ENCODE data around the gene ZNF426.
"Not testable (repeated sequence)": the region's sequence is repeated elsewhere in the genome, so short reads cannot be mapped to it uniquely, and the experiment has no call there.

Gene ZNF426

GRCh38 chr19:9538183-9539058 lies at the start of gene ZNF426:
TSS of gene ZNF426 (minus strand) at chr19:9538645. CDS start at chr19:9536232, 2,413 bp downstream.
- Histone ChIP-seq H3K9me3 (ENCODE audit: insufficient read depth, low read depth, low read length) (no peaks in the 10 kb centered on the region), H3F3A (ENCODE audit: low read depth) (no peaks in the 10 kb centered on the region), H3K27me3 (ENCODE audit: insufficient read depth, low read length, poor library complexity, severe bottlenecking) (no peaks in the 10 kb centered on the region), H3K9ac (ENCODE audit: low read depth, low read length, poor library complexity, severe bottlenecking) (peak within 1 kb of the TSS; percentile 91), H4K20me1 (ENCODE audit: insufficient read depth, low read length, poor library complexity, severe bottlenecking) (no peaks in the 10 kb centered on the region), H3K4me2 (ENCODE audit: low read depth, low read length, poor library complexity, severe bottlenecking) (peak within 1 kb of the TSS; percentile 59), H3K4me3 (ENCODE audit: low read length, poor library complexity, severe bottlenecking) (peak within 1 kb of the TSS; percentile 87), H3K36me3 (ENCODE audit: insufficient read depth, low read length) (peaks cover 4% of the 10 kb centered on the region; the same call in 1 of the 2 replicates), H3K4me1 (ENCODE audit: insufficient read depth, low read length, poor library complexity, severe bottlenecking) (peaks cover 4% of the 10 kb centered on the region), H2AFZ (ENCODE audit: low read length) (peak within 1 kb of the TSS; percentile 94), H3K9me2 (replicated peaks; ENCODE audit: low read depth, low read length) (no peaks in the 10 kb centered on the region), H3K79me2 (ENCODE audit: insufficient read depth, low read length) (peaks cover 15% of the 10 kb centered on the region)
- no peak for TF ChIP-seq CTCF (conservative IDR thresholded peaks at IDR 0.05; ENCODE audit: low read length)

GRCh38 chr19:9586764-9587163 lies 48.3 kb upstream of the ZNF426 start:
- Histone ChIP-seq H3K4me2 (ENCODE audit: low read depth, low read length, poor library complexity, severe bottlenecking) (no peak overlapping the region), H3K79me2 (ENCODE audit: insufficient read depth, low read length) (peaks cover 29% of the 10 kb centered on the region), H3K9me2 (replicated peaks; ENCODE audit: low read depth, low read length) (no peaks in the 10 kb centered on the region), H3K9me3 (ENCODE audit: insufficient read depth, low read depth, low read length) (no peaks in the 10 kb centered on the region), H4K20me1 (ENCODE audit: insufficient read depth, low read length, poor library complexity, severe bottlenecking) (peaks cover 22% of the 10 kb centered on the region), H3K9ac (ENCODE audit: low read depth, low read length, poor library complexity, severe bottlenecking) (no peak overlapping the region), H2AFZ (ENCODE audit: low read length) (no peak overlapping the region), H3K4me1 (ENCODE audit: insufficient read depth, low read length, poor library complexity, severe bottlenecking) (peaks cover 9% of the 10 kb centered on the region), H3K27me3 (ENCODE audit: insufficient read depth, low read length, poor library complexity, severe bottlenecking) (no peaks in the 10 kb centered on the region), H3K36me3 (ENCODE audit: insufficient read depth, low read length) (no peaks in the 10 kb centered on the region), H3K4me3 (ENCODE audit: low read length, poor library complexity, severe bottlenecking) (no peak overlapping the region), H3F3A (ENCODE audit: low read depth) (no peaks in the 10 kb centered on the region)
- TF ChIP-seq EZH2phosphoT487 (IDR thresholded peaks at IDR 0.05; ENCODE audit: borderline replicate concordance) (no peak), CTCF (conservative IDR thresholded peaks at IDR 0.05; ENCODE audit: low read length) (peak; percentile 76)

DNA sequence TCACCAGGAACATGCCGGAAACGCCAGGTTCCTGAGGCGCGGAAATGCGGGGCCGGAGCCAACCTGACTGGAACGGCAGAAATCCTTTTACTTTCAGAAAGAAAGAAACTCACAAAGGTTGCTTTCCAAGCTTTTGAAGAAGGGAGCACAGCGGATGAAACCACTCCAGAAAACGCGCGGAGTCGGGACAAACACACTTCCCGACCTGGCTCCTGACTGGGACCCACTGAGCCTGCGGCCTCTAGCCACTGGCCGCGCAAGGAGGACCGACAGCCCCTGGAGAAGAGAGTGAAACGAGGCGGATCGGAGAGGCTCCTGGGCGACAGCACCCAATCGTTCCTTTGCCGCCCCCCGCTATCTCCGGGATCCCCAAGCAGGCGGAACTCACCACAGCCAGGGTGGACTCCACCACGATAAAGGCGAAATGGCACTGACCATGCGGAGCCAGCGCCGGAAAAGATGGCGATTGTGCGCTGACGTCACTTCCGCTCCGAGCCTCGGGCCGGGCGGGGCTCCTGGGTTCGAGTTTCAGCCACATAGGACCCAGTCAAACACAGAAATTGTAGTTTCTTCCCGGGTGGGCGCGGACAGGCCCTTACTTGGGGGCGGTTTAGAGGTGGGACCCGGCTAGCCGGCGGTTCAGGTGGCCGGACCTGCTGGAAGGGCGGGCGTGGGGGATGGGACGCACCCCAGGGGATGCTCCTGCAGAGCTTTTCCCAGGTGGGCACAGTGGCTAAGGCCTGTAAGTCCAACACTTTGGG lies 45.8 kb upstream of the ZNF426 start, which contains the start of gene ZNF121:
ZNF121 (minus strand) TSS at position 432 of the 761 bp plus-strand sequence. CDS start 16,407 bp downstream, outside the sequence.
- no peaks in the 10 kb centered on the region for H3K9me3 ChIP-seq (ENCODE audit: insufficient read depth, low read depth, low read length)
- H4K20me1 ChIP-seq (ENCODE audit: insufficient read depth, low read length, poor library complexity, severe bottlenecking), result peaks cover 47% of the 10 kb centered on the region
- peak within 1 kb of the TSS; percentile 95 for H3K9ac ChIP-seq (ENCODE audit: low read depth, low read length, poor library complexity, severe bottlenecking)
- H3K4me3 ChIP-seq (ENCODE audit: low read length, poor library complexity, severe bottlenecking), result peak within 1 kb of the TSS; percentile 98
- H2AFZ ChIP-seq (ENCODE audit: low read length), result peak within 1 kb of the TSS; percentile 90
- TF ChIP-seq CTCF (conservative IDR thresholded peaks at IDR 0.05; ENCODE audit: low read length) (no peak), EZH2phosphoT487 (IDR thresholded peaks at IDR 0.05; ENCODE audit: borderline replicate concordance) (no peak)
- no peaks in the 10 kb centered on the region for H3K27me3 ChIP-seq (ENCODE audit: insufficient read depth, low read length, poor library complexity, severe bottlenecking)
- H3F3A ChIP-seq (ENCODE audit: low read depth), result no peaks in the 10 kb centered on the region
- no peaks in the 10 kb centered on the region; the same call in 1 of the 2 replicates for H3K36me3 ChIP-seq (ENCODE audit: insufficient read depth, low read length)
- H3K9me2 ChIP-seq (replicated peaks; ENCODE audit: low read depth, low read length), result no peaks in the 10 kb centered on the region
- peak within 1 kb of the TSS; percentile 82 for H3K4me2 ChIP-seq (ENCODE audit: low read depth, low read length, poor library complexity, severe bottlenecking)
- peaks cover 54% of the 10 kb centered on the region for H3K79me2 ChIP-seq (ENCODE audit: insufficient read depth, low read length)
- peaks cover 27% of the 10 kb centered on the region for H3K4me1 ChIP-seq (ENCODE audit: insufficient read depth, low read length, poor library complexity, severe bottlenecking)

DNA sequence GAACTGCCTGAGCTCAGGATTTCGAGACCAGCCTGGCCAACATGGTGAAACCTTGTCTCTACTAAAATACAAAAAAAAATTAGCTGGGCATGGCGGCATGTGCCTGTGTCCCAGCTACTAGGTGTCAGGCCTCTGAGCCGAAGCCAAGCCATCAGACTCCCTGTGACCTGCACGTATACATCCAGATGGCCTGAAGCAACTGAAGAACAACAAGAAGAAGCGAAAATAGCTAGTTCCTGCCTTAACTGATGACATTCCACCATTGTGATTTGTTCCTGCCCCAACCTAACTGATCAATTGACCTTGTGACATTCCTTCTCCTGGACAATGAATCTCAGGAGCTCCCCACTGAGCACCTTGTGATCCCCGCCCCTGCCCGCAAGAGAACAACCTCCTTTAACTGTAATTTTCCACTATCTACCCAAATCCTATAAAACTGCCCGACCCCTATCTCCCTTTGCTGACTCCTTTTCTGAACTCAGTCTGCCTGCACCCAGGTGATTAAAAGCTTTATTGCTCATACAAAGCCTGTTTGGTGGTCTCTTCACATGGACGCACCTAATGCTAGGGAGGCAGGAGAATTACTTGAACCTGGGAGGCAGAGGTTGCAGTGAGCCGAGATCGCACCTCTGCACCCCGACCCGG lies 43.8 kb upstream of the ZNF426 start:
- not testable (repeated sequence) for H3F3A ChIP-seq (ENCODE audit: low read depth); H3K9me2 ChIP-seq (replicated peaks; ENCODE audit: low read depth, low read length); H3K9me3 ChIP-seq (ENCODE audit: insufficient read depth, low read depth, low read length); H3K36me3 ChIP-seq (ENCODE audit: insufficient read depth, low read length); H3K27me3 ChIP-seq (ENCODE audit: insufficient read depth, low read length, poor library complexity, severe bottlenecking); H2AFZ ChIP-seq (ENCODE audit: low read length)
- peak overlapping the region; percentile 82 for H3K4me2 ChIP-seq (ENCODE audit: low read depth, low read length, poor library complexity, severe bottlenecking)
- H3K4me1 ChIP-seq (ENCODE audit: insufficient read depth, low read length, poor library complexity, severe bottlenecking), result peaks cover 35% of the 10 kb centered on the region
- peaks cover 61% of the 10 kb centered on the region for H4K20me1 ChIP-seq (ENCODE audit: insufficient read depth, low read length, poor library complexity, severe bottlenecking)
- peak overlapping the region; percentile 98 for H3K4me3 ChIP-seq (ENCODE audit: low read length, poor library complexity, severe bottlenecking)
- H3K9ac ChIP-seq (ENCODE audit: low read depth, low read length, poor library complexity, severe bottlenecking), result peak overlapping the region; percentile 95
- peaks cover 74% of the 10 kb centered on the region for H3K79me2 ChIP-seq (ENCODE audit: insufficient read depth, low read length)

Measured in Loucy (cell line).